Fibroblast of skin of abdomen (primary cell): ENCODE measurements around the gene SLC39A3. TPM values are rescaled to one million over a fixed set of nuclear protein-coding genes. Genes with fewer than 3 reads are reported as not detected.

Source experiments
- DNase-seq: peaks from one replicate; pipeline ENCODE4 v3.0.0-alpha.2; 2013
- polyA plus RNA-seq, 2 experiments: library from polyadenylated mRNA; unstranded; fragments of 120-200 nt; gene quantifications; one replicate each; pipeline ENCODE4 v1.2.1, GENCODE V29; 2013; ENCODE audit not compliant: insufficient read length in 2 of 2

Gene SLC39A3, protein sequence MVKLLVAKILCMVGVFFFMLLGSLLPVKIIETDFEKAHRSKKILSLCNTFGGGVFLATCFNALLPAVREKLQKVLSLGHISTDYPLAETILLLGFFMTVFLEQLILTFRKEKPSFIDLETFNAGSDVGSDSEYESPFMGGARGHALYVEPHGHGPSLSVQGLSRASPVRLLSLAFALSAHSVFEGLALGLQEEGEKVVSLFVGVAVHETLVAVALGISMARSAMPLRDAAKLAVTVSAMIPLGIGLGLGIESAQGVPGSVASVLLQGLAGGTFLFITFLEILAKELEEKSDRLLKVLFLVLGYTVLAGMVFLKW
- 25.3 TPM for polyA plus RNA-seq (2013, experiment 1 of 2; ENCODE audit: insufficient read length)
- 29.2 TPM for polyA plus RNA-seq (2013, experiment 2 of 2; ENCODE audit: insufficient read length)

- peak; percentile 99 for DNase-seq
These were observed at the start of gene SLC39A3 for GRCh38 chr19:2739602-2740313. Gene SLC39A3, minus strand, starts transcription at chr19:2740017. Its CDS starts 2,760 bp downstream, at chr19:2737257.

- no peak for DNase-seq
These were observed 48.4 kb upstream of the SLC39A3 start for GRCh38 chr19:2788237-2788636.

- no peak for DNase-seq
These were observed 47.3 kb upstream of the SLC39A3 start for GRCh38 chr19:2787115-2787514.

DNA sequence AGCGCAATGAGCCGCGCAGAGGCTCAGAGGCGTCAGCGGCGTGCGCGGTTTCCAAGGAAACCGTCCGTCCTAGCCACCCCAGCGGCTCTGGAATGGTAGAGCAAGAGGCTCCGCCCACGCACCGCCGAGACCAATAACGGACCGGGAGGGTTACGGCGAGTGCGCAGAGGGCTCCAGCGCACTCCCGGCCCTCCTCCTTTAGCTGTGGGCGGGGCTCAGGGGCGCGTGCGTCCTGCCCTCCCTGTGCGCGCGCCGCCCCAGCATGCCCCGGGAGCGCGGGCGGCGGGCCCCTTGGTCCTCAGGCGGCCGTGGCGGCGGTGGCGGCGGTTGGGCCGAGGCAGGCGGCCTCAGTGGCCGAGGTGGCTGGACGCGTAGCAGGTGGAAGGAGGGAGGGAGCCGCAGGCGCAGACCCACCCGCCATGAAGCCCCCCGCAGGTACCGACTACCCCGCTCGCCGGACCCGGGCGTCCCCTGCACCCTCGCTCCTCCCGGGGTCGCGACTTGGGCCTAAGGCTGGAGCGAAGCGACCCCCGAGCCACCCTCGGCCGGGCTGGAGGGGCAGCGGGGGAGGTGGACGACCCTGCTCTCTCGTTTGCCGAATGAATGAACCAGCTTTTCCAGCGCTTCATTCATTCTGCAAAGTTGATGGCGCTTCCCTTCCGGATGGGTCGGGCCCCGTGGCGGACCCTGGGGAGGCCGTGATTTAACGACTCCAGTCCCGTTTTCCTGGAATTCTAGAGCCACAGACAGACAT, 45.6 kb upstream of the SLC39A3 start, which contains the start of gene THOP1:
TSS of gene THOP1 (plus strand) at position 260 of the 754 bp plus-strand sequence. CDS start at position 420, 160 bp downstream.
- DNase-seq, result peak; percentile 99

GRCh38 chr19:2783781-2784145, 43.9 kb upstream of the SLC39A3 start:
- no peak for DNase-seq

- peak; percentile 99 for DNase-seq
These were observed 43.3 kb upstream of the SLC39A3 start, which contains the start of gene SGTA for GRCh38 chr19:2782936-2783780. Gene SGTA, minus strand, starts transcription at chr19:2783273. Its CDS starts 14,205 bp downstream, at chr19:2769068.

GRCh38 chr19:2782329-2782935, 42.6 kb upstream of the SLC39A3 start:
- no peak for DNase-seq

- no peak for DNase-seq
These were observed 40.5 kb upstream of the SLC39A3 start for GRCh38 chr19:2780284-2780683.

DNA sequence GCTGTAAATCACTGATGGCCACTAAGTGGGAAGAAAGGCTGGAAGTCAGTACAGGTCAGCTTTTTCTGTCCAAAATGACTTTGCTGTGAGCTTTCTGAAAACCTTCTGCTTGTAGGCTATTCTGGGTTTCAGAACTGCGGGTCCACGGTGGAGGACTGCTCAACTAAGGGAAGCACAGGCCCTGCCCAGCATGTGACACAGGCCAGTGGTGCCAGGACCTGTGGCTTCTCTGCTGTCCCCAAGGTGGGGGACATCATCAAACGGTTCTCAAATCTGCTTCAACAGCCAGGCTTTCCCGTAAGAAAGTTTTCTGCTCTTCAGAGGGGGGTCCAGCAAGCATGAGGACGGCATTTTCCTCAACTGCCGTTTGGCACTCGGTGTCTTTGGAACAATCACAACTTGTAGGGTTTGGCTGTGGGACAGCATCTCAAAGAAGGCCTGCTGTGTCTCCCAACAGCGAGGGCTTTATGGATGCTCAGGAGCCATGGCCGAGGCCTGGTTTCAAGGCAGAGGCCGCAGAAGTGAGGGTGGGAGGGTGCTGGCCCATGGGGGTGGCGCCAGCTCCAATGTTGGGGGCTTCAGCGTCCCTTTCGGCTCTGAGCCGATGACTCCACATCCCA, 39.4 kb upstream of the SLC39A3 start:
- no peak for DNase-seq

DNA sequence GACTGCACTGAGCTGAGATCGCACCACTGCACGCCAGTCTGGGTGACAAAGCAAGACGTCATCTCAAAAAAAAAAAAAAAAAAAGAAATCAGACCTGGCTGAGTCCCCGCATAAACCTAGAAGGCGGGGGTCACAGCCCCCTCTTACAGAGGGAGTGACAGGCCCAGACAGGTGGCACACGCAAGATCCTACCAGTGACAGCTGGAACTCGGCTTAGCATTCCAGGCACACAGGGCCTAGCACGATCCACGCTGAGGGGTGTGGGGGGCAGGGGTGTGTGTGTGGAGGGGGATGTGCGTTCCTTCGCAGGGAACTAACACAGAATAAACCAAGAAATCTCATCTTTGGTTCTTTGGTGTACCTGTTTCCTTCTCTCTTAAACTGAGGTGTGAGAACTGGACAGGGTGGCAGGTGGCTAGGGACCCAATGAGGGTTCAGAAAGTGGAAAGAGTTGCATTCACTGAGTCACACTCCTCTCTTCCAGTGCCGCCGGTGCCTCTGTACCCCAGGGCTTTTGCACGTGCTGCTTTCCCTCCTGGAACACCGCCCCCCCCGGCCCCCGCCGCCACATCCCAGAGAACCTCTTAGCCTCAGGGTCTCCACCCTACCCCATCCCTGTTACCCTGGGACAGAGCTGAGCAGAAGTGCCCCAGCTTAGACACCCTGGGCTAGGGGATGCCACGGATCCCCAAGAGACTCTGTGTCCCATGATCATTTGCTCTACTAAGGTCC, 38.3 kb upstream of the SLC39A3 start:
- DNase-seq, result no peak

- DNase-seq, result no peak
These were observed 36.0 kb upstream of the SLC39A3 start for GRCh38 chr19:2775556-2776430.

DNA sequence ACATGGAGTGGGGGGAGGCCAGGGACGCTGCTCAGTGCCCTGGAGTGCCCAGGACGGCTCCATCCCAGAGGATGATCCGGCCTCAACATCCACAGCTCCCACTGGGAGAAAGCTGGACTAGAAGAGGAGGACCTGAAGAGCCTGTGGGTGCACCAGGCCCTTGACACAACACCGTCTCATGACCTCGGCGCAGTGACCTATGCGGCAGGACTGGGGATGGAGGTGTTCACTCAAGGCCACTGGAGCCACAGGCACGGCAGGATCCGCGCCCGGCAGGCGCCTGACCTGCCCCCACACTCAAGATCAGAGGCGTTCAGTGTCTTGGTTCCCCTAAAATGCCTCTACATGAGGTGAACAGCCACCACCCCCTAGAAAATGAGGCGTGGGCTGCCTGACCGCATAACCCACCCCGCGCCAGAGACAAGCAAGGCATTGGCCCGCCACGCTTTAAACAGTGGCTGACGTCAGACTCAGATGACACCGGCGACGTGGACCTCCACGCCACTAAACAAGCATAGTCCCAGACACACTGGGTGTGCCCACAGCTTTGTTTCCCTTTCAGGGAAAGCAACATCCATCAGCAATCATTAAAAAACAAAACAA, 35.2 kb upstream of the SLC39A3 start:
- DNase-seq, result no peak

- DNase-seq, result no peak
These were observed 34.4 kb upstream of the SLC39A3 start for GRCh38 chr19:2774083-2774679.

- no peak for DNase-seq
These were observed 32.2 kb upstream of the SLC39A3 start for GRCh38 chr19:2771786-2772674.

DNA sequence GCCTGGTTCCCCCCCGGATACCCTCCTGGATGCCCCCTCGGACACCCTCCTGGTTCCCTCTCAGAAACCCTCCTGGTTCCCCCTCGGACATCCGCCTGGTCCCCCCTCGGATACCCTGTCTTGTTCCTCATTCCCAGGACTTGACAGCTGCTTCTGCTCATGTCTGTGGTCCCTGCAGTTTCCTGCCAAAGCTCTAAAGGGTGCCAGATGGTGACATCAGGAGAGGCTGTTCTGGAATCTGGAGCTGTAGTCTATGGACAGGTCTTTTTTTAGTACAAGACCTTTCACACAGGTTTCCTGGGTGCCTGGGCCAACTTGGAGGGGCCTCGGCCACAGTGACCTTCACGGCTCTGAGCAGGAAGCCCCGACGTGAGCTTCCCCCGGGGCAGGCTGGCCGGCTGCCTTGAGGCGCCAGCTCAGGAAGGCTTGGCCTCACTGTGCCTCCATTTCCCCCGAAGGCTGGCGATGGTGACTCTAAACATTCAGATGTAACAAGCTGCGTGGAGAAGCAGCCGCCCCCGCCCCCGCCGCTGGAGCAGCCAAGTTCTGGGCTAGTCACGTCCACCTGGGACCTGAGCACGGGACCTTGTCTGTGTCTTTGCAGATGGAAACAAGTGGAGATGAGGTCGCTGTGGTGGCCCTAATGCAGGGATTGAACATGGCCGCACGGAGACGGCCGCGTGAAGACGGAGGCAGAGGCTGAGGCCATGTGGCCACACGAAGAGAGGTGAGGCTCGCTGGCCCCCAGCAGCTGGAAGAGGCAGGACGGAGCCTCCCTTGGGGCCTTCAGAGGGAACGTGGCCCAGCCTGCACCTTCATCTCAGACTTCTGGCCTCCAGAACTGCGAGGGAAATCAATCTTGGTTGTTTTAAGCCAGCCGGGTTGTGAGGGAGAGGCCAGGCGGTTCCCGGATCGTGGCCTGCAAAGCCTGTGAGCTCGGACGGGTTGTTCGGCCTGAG, 30.5 kb upstream of the SLC39A3 start:
- DNase-seq, result peak; percentile 40

- DNase-seq, result no peak
These were observed 29.4 kb upstream of the SLC39A3 start for GRCh38 chr19:2769218-2769617.
